GM19324 (cell line): Measurements from ENCODE around the gene ZBTB20.

Experiments used
- ATAC-seq: cut with Tn5 transposase; IDR thresholded peaks from one replicate; pipeline ENCODE4 v1.9.1; 2021; ENCODE audit warnings: mild to moderate bottlenecking, moderate library complexity; ENCODE audit not compliant: unreplicated experiment, low FRiP score

The ZBTB20 gene

GRCh38 chr3:114878114-114878839 lies 268.8 kb downstream of the ZBTB20 start:
- ATAC-seq = no peak

GRCh38 chr3:114877378-114878113 lies 269.5 kb downstream of the ZBTB20 start:
- ATAC-seq = no peak

GRCh38 chr3:114874522-114874971 lies 272.5 kb downstream of the ZBTB20 start:
- ATAC-seq = no peak

- ATAC-seq = no peak
These were observed 273.5 kb downstream of the ZBTB20 start for GRCh38 chr3:114873591-114873990.

- no peak for ATAC-seq
These were observed 274.5 kb downstream of the ZBTB20 start for GRCh38 chr3:114872588-114872987.

- no peak for ATAC-seq
These were observed 275.0 kb downstream of the ZBTB20 start for GRCh38 chr3:114872050-114872449.

GRCh38 chr3:114867835-114868503 lies 279.1 kb downstream of the ZBTB20 start:
- no peak for ATAC-seq

GRCh38 chr3:114867359-114867758 lies 279.7 kb downstream of the ZBTB20 start:
- no peak for ATAC-seq

GRCh38 chr3:114866430-114866829 lies 280.7 kb downstream of the ZBTB20 start:
- no peak for ATAC-seq

- ATAC-seq = no peak
These were observed 282.1 kb downstream of the ZBTB20 start for GRCh38 chr3:114864970-114865369.

- no peak for ATAC-seq
These were observed 283.2 kb downstream of the ZBTB20 start for GRCh38 chr3:114863848-114864247.

- no peak for ATAC-seq
These were observed 285.4 kb downstream of the ZBTB20 start for GRCh38 chr3:114861666-114862065.

- no peak for ATAC-seq
These were observed 286.6 kb downstream of the ZBTB20 start for GRCh38 chr3:114860531-114860930.

- no peak for ATAC-seq
These were observed 288.8 kb downstream of the ZBTB20 start for GRCh38 chr3:114858329-114858728.

GRCh38 chr3:114857299-114857701 lies 289.8 kb downstream of the ZBTB20 start:
- ATAC-seq = no peak

- ATAC-seq = no peak
These were observed 290.3 kb downstream of the ZBTB20 start for GRCh38 chr3:114856835-114857234.

- no peak for ATAC-seq
These were observed 291.2 kb downstream of the ZBTB20 start for GRCh38 chr3:114855839-114856238.

- ATAC-seq = no peak
These were observed 294.1 kb downstream of the ZBTB20 start for GRCh38 chr3:114852966-114853365.

GRCh38 chr3:114850898-114851297 lies 296.2 kb downstream of the ZBTB20 start:
- no peak for ATAC-seq

GRCh38 chr3:114848643-114849350 lies 298.3 kb downstream of the ZBTB20 start:
- ATAC-seq = no peak

- ATAC-seq = no peak
These were observed 299.0 kb downstream of the ZBTB20 start for GRCh38 chr3:114848082-114848481.
